Measurements from ENCODE around the gene GPC3.

The GPC3 gene

DNA sequence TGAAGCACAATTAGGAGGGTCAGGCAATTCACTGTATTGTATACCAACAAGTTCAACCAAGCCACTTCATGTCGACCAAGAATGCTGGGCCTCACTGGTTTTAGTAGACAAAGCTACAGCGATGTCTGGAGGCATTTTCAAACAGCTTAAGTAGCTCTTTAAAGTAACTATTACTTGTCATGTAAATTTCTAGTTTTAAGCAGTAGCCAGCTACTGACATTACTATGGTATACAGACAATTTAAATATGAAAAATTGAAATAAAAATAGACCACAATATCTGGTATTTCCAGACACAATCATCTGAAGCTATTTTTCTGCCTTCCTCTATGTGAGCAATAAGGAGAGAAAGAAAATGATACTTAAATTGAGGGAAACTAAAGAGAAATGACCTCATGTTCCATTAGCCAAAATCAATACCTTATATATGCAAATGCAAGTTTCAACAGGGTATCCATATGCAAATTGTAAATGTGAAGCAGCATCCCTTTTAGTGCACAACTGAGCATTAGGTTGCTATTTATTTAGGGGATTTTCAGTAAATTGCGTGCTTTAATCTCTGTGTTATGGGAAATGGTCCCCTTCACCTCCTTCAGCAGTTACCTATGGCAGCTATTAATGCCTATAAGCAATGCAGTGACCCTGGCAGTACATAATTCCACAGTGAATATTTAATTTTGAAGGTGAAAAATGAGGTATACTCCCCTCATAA is 119.5 kb downstream of the GPC3 start:
- Histone ChIP-seq H3K9me2 (replicated peaks; ENCODE audit: control insufficient read depth, low read length) (no peaks in the 10 kb centered on the region), H3F3A (ENCODE audit: control insufficient read depth, insufficient read depth) (no peaks in the 10 kb centered on the region), H3K4me2 (ENCODE audit: low read length) (no peak overlapping the region), H4K20me1 (ENCODE audit: control insufficient read depth, insufficient read depth, low read depth, low read length) (no peaks in the 10 kb centered on the region), H3K79me2 (ENCODE audit: control insufficient read depth, low read length) (no peaks in the 10 kb centered on the region), H3K4me1 (ENCODE audit: control insufficient read depth, low read length) (peaks cover 8% of the 10 kb centered on the region), H3K4me3 (ENCODE audit: low read length) (no peak overlapping the region), H3K36me3 (ENCODE audit: control insufficient read depth, low read length) (no peaks in the 10 kb centered on the region), H3K27me3 (ENCODE audit: control insufficient read depth, low read length) (no peaks in the 10 kb centered on the region), H3K27ac (ENCODE audit: low read depth, low read length) (no peak overlapping the region), H3K9me3 (ENCODE audit: control insufficient read depth, insufficient read depth, low read length) (no peaks in the 10 kb centered on the region)
- TF ChIP-seq EZH2phosphoT487 (IDR thresholded peaks at IDR 0.05; ENCODE audit: borderline replicate concordance, low read length) (no peak), CTCF (IDR thresholded peaks at IDR 0.05; ENCODE audit: low read depth, low read length, poor library complexity, severe bottlenecking) (no peak)

GRCh38 chrX:133864236-133864635 is 121.2 kb downstream of the GPC3 start:
- Histone ChIP-seq H3K27me3 (ENCODE audit: control insufficient read depth, low read length) (no peaks in the 10 kb centered on the region), H3K9me2 (replicated peaks; ENCODE audit: control insufficient read depth, low read length) (no peaks in the 10 kb centered on the region), H3K36me3 (ENCODE audit: control insufficient read depth, low read length) (no peaks in the 10 kb centered on the region), H3K27ac (ENCODE audit: low read depth, low read length) (no peak overlapping the region), H3K79me2 (ENCODE audit: control insufficient read depth, low read length) (no peaks in the 10 kb centered on the region), H3F3A (ENCODE audit: control insufficient read depth, insufficient read depth) (no peaks in the 10 kb centered on the region), H3K4me2 (ENCODE audit: low read length) (no peak overlapping the region), H3K4me1 (ENCODE audit: control insufficient read depth, low read length) (peaks cover 7% of the 10 kb centered on the region), H3K4me3 (ENCODE audit: low read length) (no peak overlapping the region), H4K20me1 (ENCODE audit: control insufficient read depth, insufficient read depth, low read depth, low read length) (no peaks in the 10 kb centered on the region), H3K9me3 (ENCODE audit: control insufficient read depth, insufficient read depth, low read length) (no peaks in the 10 kb centered on the region)
- TF ChIP-seq EZH2phosphoT487 (IDR thresholded peaks at IDR 0.05; ENCODE audit: borderline replicate concordance, low read length) (no peak), CTCF (IDR thresholded peaks at IDR 0.05; ENCODE audit: low read depth, low read length, poor library complexity, severe bottlenecking) (no peak)

DNA sequence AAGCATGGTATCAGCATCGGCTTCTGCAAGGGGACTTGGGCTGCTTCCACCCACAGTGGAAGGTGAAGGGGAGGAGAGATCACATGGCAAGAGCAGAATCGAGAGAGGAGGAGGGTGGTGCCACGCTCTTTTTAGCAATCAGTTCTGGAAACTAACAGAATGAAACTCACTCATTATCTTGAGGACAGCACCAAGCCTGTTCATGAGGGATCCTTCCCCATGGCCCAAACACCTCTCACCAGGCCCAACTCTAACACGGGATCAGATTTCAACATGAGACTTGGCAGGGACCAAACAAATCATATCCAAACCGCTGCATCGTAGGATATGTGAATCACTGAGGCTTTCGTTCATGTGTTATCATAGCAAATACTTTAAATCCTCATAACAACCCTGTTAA is 125.5 kb downstream of the GPC3 start:
- Histone ChIP-seq H3K4me3 (ENCODE audit: low read length) (no peak overlapping the region), H3K4me1 (ENCODE audit: control insufficient read depth, low read length) (no peaks in the 10 kb centered on the region), H3K27me3 (ENCODE audit: control insufficient read depth, low read length) (no peaks in the 10 kb centered on the region), H3F3A (ENCODE audit: control insufficient read depth, insufficient read depth) (no peaks in the 10 kb centered on the region), H3K79me2 (ENCODE audit: control insufficient read depth, low read length) (no peaks in the 10 kb centered on the region), H3K27ac (ENCODE audit: low read depth, low read length) (no peak overlapping the region), H3K9me3 (ENCODE audit: control insufficient read depth, insufficient read depth, low read length) (no peaks in the 10 kb centered on the region), H3K9me2 (replicated peaks; ENCODE audit: control insufficient read depth, low read length) (no peaks in the 10 kb centered on the region), H3K36me3 (ENCODE audit: control insufficient read depth, low read length) (no peaks in the 10 kb centered on the region), H4K20me1 (ENCODE audit: control insufficient read depth, insufficient read depth, low read depth, low read length) (no peaks in the 10 kb centered on the region), H3K4me2 (ENCODE audit: low read length) (no peak overlapping the region)
- TF ChIP-seq EZH2phosphoT487 (IDR thresholded peaks at IDR 0.05; ENCODE audit: borderline replicate concordance, low read length) (no peak), CTCF (IDR thresholded peaks at IDR 0.05; ENCODE audit: low read depth, low read length, poor library complexity, severe bottlenecking) (no peak)

All from DOHH2 (cell line).